CD4-positive, alpha-beta T cell treated with Interleukin-15 for 1 hour (primary cell): ENCODE results near the gene CST11.
A peak's percentile ranks its signal among the peaks of the same experiment; 100 is the strongest.

Source experiments
- DNase-seq: peaks from one replicate; pipeline ENCODE4 v3.0.0-alpha.2; 2020

Gene CST11

GRCh38 chr20:23453549-23454543, 1.2 kb upstream of the CST11 start:
- DNase-seq = no peak

GRCh38 chr20:23451956-23452487, 654 bp downstream of the CST11 start:
- no peak for DNase-seq

GRCh38 chr20:23450877-23451276, 1.8 kb downstream of the CST11 start:
- no peak for DNase-seq

DNA sequence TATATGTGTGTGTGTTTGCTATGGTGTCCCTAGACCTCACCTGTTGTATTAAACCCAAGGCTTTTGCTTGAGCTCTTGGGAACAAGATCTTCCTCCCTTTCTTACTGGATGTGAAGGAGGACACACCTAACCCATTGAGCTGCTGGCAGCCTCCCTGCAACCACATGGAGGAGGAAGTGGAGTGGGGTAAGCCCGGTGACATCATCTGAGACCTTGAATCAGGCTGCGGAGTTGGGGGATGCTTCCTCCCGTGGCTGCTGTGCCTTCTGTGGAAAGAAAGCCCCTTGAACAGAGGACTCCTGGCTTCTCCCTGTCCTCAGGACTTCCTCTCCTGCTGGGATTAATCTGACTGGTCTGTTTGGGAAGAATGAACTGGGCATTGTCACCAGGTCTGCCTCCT, 3.3 kb downstream of the CST11 start:
- DNase-seq = no peak

DNA sequence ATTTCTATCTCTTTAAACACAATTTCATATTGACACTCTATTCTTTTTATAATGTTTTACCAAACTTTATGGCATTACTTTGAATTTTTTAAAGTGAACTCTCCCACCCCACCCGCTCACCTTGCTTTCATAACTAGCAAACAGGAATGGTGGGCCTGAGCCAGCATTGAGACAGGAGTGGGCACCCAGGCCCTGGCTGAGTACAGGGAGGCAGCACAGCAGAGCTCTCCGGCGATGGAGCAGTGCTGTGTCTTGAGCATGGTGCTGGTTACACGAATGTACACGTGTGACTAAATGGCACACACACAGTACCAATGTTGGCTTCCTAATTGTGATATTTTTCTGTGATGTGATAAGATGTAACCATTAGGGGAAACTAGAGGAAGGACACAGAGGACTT, 4.5 kb downstream of the CST11 start:
- no peak for DNase-seq

- DNase-seq = no peak
These were observed 6.2 kb downstream of the CST11 start for GRCh38 chr20:23446505-23446904.

DNA sequence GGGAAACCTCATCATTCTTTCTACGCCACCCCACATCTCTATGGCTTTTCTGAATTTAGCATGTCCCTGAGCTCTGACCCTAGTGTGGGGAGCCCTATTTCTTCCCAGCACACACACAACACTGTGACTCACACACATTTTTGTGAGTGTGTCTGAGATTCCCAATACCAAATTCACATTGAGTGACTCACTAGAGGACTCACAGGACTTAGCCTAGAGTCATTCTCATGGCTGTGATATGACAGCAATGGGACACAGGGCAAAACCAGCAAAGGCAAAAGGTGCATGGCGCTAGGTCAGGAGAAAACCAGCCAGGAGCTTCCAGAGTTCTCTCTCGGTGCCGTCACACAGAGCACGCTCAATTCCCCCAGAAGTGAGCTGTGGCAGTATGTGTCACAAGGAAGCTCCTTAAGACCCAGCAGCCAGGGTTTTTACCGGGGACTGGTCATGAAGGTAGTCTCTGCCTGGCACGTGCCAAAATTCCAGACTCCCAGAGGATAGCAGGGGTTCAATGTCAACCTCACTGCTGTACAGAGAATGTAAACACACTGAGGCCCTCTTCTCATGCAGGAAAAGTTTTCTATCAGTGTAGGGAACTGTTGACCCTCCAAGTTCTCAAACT, 7.0 kb downstream of the CST11 start:
- no peak for DNase-seq

DNA sequence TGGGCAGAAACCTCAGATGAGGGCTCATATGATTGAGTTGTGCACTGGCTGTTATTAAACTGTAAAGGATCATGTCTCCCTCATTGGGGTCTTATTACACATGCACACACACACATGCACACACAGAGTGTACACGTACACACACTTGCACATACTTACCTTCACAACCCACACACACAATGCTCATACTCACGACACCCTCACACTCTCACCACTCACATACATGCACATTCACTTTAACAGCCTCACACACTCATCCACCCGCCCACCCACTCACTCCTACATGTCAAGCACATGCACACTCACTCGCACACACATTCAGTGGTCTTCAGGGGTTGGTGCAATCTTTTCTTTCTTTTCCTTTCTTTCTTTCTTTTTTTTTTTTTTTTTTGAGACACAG, 7.8 kb downstream of the CST11 start:
- no peak for DNase-seq

DNA sequence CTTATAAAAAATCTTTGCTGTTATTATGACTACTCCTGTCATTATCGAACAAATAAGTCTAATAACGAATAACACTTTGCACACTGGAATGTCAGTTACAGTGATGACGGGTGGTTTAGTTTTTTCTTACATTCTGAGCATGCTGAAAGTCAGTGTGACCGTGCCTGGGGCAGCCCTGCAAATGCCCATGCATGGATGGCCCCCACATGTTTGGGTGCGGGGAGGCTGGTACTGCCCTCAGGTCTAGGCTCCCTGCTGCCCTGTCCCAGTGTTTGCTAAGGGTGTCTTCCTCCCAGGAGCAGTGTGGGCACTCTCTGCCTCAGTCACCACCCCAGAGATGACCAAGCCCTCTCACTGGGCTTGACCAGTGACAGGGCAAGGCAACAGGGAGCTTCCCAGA, 10.2 kb downstream of the CST11 start:
- no peak for DNase-seq

DNA sequence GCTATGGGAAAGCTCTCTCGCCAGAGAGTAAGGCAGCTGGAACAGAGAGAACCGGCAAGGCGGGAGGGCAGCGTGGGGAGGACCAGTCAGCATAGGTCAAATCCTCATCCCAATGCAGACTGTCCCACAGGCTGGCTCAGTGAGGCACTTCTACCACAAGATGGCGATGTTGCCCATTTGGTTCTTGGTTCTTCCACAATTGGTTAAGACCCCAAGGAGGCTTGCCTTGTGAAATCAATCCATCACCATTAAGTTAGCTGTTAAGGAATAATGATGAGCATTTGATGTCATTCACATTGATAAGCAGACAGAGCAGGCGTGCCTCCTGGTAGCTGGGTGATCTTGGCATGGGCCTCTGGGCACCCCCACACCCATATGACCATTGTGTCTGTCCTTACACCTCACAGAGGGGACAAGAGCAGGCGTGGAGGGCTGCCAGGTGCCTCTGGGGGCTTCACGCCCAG, 10.8 kb downstream of the CST11 start:
- DNase-seq = peak; percentile 56

DNA sequence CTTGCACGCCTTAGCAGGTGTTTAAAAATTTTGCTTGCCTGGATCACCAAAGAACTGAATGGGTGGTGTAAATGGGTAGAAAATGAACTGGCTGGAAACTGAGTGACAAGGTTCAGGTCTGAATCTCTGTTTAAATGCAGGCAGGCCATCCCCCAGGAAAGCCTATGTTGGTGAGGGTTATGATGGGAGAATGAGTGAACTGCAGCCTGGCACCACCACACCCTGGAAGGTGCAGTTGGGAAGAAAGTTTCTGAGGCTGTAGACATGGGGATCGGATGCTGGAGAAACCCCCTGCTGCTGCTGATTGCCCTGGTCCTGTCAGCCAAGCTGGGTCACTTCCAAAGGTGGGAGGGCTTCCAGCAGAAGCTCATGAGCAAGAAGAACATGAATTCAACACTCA, 12.7 kb downstream of the CST11 start:
- DNase-seq = no peak

DNA sequence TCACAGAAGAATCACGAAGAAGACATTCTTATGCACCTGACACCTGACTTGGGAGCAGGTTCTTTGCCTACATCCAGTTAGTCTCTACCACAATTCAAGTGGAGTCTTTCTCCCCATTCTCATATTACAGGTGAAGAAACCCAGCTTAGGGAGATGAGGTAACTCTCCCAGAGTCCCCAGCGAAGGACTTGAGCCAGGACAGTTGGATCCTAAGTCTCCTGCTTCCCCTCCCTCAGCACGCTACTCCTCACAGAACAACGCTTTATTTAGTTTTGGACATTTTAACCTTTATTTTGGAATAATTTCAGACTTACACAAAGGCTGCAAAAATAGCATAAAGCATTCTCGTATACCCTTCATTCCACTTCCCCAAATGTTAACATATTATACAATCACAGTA, 14.0 kb downstream of the CST11 start:
- no peak for DNase-seq

GRCh38 chr20:23437126-23437899, 15.4 kb downstream of the CST11 start:
- DNase-seq = no peak

DNA sequence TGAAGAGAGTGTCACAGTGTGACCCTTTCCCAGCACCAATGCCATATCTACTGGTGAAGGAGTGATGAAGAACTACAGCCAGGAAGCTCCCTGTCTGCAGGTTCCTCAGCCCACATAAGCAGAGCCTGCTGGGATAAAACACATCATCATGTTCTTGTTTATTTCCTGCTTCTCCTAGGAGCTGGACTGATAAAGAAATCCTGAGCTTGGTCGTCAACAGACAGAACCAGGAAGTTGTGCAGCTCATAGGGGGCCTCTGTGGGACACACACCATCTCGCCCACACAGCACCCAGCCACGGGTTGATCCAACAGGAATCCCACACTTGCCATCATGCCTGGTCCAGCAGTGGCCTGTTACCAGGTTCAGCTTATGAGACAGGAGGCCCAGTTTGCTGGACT, 16.0 kb downstream of the CST11 start:
- DNase-seq = no peak

GRCh38 chr20:23435626-23436539, 16.8 kb downstream of the CST11 start:
- no peak for DNase-seq

GRCh38 chr20:23434521-23435313, 18.0 kb downstream of the CST11 start:
- DNase-seq = no peak

DNA sequence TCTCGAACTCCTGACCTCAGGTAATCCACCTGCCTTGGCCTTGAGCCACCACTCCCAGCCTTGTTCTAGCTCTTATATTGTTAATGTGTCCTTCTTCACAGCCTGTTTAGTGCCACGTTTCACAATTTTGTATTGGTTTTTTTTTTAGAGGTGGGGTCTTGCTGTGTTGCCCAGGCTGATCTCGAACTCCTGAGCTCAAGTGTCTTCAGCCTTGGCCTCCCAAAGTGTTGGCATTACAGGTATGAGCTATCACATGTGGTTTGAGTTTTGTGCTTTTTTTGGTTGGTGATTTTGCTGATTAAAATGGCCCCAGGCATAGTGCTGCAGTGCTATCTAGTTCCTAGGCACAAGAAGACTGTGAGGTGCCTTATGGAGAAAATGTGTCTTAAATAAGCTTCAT, 19.0 kb downstream of the CST11 start:
- no peak for DNase-seq

- DNase-seq = no peak
These were observed 27.5 kb downstream of the CST11 start for GRCh38 chr20:23425129-23425528.

DNA sequence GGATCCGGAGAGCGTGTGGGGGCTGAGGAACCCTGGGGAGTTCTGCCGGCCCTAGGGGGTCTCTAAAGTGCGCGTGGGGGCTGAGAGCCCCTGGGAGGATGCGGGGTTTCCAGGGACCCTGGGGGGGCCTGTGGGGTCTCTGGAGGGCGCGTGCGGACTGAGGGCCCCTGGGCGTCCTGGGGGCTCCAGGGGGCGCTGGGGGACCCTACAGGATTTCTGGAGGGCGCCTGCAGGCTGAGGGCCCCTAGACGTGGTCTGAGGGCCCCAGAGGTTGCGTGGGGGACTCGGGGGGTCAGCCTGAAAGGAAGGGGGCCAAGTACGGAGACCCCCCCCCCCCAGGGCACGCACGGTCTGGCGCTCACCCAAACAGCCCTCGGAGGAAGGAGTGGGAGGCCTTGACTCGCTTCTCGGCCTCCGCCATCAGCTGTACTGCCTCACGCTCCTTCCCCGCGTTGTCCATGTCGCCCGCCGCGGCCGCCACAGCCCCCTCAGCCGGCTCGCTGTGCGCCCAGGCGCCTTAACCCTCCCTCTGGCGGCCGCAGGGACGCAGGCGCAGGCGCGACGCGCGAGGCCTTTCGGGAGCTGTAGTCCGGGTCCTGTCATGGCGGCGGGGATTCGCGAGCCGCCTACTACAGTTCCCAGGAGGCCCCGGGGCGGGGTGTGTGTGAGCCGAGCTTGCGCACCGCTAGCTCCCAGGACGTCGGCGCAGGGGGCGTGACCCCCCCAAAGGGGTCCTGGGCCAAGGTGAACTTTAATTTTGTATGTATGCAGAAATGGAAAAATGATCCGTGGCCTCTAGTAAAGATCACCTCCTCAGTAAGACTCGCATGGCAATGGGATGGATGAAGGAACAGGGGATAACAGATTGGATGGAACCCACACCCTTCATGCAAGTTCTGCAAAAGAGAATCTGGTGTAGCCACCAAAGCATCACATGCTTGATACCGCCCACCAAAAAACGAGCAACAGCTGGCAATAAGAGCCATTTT, 31.4 kb downstream of the CST11 start, which contains the start of gene NAPB:
NAPB (minus strand) TSS at position 546 of the 989 bp plus-strand sequence; CDS start at position 460, 86 bp downstream.
- DNase-seq = peak; percentile 92
